Astrocyte (in vitro differentiated cells and primary cell): ENCODE measurements around the gene FCN1. TPM values are rescaled to one million over a fixed set of nuclear protein-coding genes. Genes with fewer than 3 reads are reported as not detected.

Experiments used
- DNase-seq: peaks from one replicate; pipeline ENCODE4 v3.0.0-alpha.2; 2010; ENCODE audit warnings: low read depth
- FAIRE-seq: peaks from 2 replicates; lab custom pipeline; 2011; peaks lifted over from hg19 to GRCh38; lab: Jason Lieb, UNC
- H2AFZ ChIP-seq: 2 replicates; pipeline ENCODE4 v1.6.0; 2012; ENCODE audit warnings: low read depth, low read length, inconsistent platforms
- H3K27ac ChIP-seq: 2 replicates; pipeline ENCODE4 v1.5.1; 2011; ENCODE audit warnings: low read depth, low read length, inconsistent platforms
- H3K27me3 ChIP-seq: 2 replicates; pipeline ENCODE4 v1.6.0; 2011; ENCODE audit warnings: low read length, inconsistent platforms; ENCODE audit not compliant: insufficient read depth
- H3K36me3 ChIP-seq: 2 replicates; pipeline ENCODE4 v1.5.1; 2011; ENCODE audit warnings: low read length, inconsistent platforms; ENCODE audit not compliant: insufficient read depth
- H3K4me1 ChIP-seq: 2 replicates; pipeline ENCODE4 v1.5.1; 2011; ENCODE audit warnings: low read length, inconsistent platforms; ENCODE audit not compliant: insufficient read depth
- H3K4me2 ChIP-seq: 2 replicates; pipeline ENCODE4 v1.6.0; 2012; ENCODE audit warnings: low read length, inconsistent platforms
- H3K4me3 ChIP-seq: 2 replicates; pipeline ENCODE4 v1.5.1; 2011; ENCODE audit warnings: low read depth, mild to moderate bottlenecking, low read length, inconsistent platforms; ENCODE audit not compliant: insufficient read depth
- H3K79me2 ChIP-seq: 2 replicates; pipeline ENCODE4 v1.6.0; 2012; ENCODE audit warnings: mild to moderate bottlenecking, low read length, inconsistent platforms; ENCODE audit not compliant: insufficient read depth
- H3K9ac ChIP-seq: 2 replicates; pipeline ENCODE4 v1.6.0; 2012; ENCODE audit warnings: mild to moderate bottlenecking, low read length, inconsistent platforms
- H3K9me3 ChIP-seq: 2 replicates; pipeline ENCODE4 v1.5.1; 2012; ENCODE audit warnings: low read depth, mild to moderate bottlenecking, low read length, inconsistent platforms; ENCODE audit not compliant: insufficient read depth
- H4K20me1 ChIP-seq: 2 replicates; pipeline ENCODE4 v1.6.0; 2012; ENCODE audit warnings: low read length, inconsistent platforms; ENCODE audit not compliant: insufficient read depth
- H3K27ac Mint-ChIP-seq: one replicate; pipeline ENCODE4 v1.8.0; 2021; ENCODE audit warnings: mild to moderate bottlenecking, mixed read lengths; ENCODE audit not compliant: unreplicated experiment
- H3K27me3 Mint-ChIP-seq: one replicate; pipeline ENCODE4 v1.8.0; 2021; ENCODE audit warnings: low read depth, mixed read lengths; ENCODE audit not compliant: unreplicated experiment
- H3K36me3 Mint-ChIP-seq: one replicate; pipeline ENCODE4 v1.8.0; 2021; ENCODE audit warnings: low read depth, mixed read lengths; ENCODE audit not compliant: unreplicated experiment
- H3K4me1 Mint-ChIP-seq: one replicate; pipeline ENCODE4 v1.8.0; 2021; ENCODE audit warnings: low read depth, mixed read lengths; ENCODE audit not compliant: unreplicated experiment
- H3K4me3 Mint-ChIP-seq: one replicate; pipeline ENCODE4 v1.8.0; 2021; ENCODE audit warnings: mild to moderate bottlenecking, moderate library complexity, mixed read lengths; ENCODE audit not compliant: unreplicated experiment
- H3K9me3 Mint-ChIP-seq: one replicate; pipeline ENCODE4 v1.8.0; 2021; ENCODE audit warnings: mild to moderate bottlenecking, mixed read lengths; ENCODE audit not compliant: unreplicated experiment
- EZH2 ChIP-seq: IDR thresholded peaks from 2 replicates; pipeline ENCODE4 v1.6.1; 2012; ENCODE audit warnings: mild to moderate bottlenecking, low read length, inconsistent platforms; ENCODE audit not compliant: insufficient read depth
- total RNA-seq: library from RNA; stranded (reverse); gene quantifications from 2 replicates; pipeline ENCODE4 v1.2.1, GENCODE V29; 2021
- TF ChIP-seq, protein P1 (sequence below): IDR thresholded peaks from 2 replicates; pipeline ENCODE4 v1.5.1; 2011; ENCODE audit warnings: low read depth, mild to moderate bottlenecking, inconsistent platforms, low read length, moderate library complexity; ENCODE audit not compliant: insufficient read depth

FCN1 gene
- total RNA-seq, 1 donor from 2014 or later: not detected

DNA sequence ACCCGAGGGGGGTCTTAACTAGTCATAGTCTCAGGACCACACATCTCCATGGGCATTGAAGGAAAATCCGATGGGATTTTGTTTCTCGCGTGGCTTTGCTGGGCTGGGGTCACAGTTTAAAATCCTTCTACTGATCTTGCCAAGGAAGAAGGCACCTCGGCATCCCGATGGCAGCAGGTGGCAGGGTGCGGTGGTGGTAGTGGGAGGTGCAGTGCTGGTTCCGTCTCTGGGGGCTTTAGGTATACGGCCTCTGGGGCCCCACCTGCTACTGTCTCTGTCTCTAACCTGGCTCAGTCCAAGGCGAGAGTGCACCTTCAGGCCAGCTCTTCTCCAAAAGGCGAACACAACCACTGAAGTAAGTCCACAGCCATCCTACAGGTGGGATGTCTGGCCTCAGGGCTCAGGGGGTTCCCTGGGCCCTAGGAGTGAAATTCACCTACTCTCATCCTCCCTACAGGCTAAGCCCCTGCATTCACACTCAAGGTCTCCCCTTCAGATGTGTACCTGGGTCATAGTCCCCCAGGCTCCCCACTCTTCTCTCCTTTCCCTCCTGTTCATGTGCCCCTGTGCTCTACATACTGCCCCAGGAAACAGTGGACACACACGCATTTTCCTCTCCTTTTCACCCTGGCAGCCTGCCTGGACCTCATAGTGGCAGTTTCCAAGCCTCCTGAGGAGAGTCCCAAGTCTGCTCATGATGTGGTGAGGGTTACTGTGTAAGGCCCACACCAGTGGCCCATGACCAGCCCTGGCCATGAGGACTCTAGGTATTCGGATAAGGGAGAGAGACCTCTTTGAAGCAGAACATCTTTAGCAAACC lies 37.8 kb downstream of the FCN1 start:
- no peaks in the 10 kb centered on the region for H4K20me1 ChIP-seq
- H3K4me3 ChIP-seq: no peak overlapping the region
- FAIRE-seq (no peak), DNase-seq (no peak)
- Mint-ChIP-seq H3K4me3 (no peak overlapping the region), H3K27me3 (peaks cover 40% of the 10 kb centered on the region), H3K36me3 (no peaks in the 10 kb centered on the region), H3K9me3 (no peaks in the 10 kb centered on the region), H3K27ac (no peak overlapping the region), H3K4me1 (no peaks in the 10 kb centered on the region)
- H3K36me3 ChIP-seq: no peaks in the 10 kb centered on the region
- no peaks in the 10 kb centered on the region for H3K79me2 ChIP-seq
- peaks cover 7% of the 10 kb centered on the region for H3K27me3 ChIP-seq
- no peak for TF ChIP-seq EZH2
- TF ChIP-seq, protein P1, sequence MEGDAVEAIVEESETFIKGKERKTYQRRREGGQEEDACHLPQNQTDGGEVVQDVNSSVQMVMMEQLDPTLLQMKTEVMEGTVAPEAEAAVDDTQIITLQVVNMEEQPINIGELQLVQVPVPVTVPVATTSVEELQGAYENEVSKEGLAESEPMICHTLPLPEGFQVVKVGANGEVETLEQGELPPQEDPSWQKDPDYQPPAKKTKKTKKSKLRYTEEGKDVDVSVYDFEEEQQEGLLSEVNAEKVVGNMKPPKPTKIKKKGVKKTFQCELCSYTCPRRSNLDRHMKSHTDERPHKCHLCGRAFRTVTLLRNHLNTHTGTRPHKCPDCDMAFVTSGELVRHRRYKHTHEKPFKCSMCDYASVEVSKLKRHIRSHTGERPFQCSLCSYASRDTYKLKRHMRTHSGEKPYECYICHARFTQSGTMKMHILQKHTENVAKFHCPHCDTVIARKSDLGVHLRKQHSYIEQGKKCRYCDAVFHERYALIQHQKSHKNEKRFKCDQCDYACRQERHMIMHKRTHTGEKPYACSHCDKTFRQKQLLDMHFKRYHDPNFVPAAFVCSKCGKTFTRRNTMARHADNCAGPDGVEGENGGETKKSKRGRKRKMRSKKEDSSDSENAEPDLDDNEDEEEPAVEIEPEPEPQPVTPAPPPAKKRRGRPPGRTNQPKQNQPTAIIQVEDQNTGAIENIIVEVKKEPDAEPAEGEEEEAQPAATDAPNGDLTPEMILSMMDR: no peak
- no peak overlapping the region for H3K4me2 ChIP-seq
- no peak overlapping the region for H2AFZ ChIP-seq
- no peak overlapping the region for H3K9ac ChIP-seq
- no peaks in the 10 kb centered on the region for H3K4me1 ChIP-seq
- H3K27ac ChIP-seq: no peak overlapping the region
- no peaks in the 10 kb centered on the region for H3K9me3 ChIP-seq

DNA sequence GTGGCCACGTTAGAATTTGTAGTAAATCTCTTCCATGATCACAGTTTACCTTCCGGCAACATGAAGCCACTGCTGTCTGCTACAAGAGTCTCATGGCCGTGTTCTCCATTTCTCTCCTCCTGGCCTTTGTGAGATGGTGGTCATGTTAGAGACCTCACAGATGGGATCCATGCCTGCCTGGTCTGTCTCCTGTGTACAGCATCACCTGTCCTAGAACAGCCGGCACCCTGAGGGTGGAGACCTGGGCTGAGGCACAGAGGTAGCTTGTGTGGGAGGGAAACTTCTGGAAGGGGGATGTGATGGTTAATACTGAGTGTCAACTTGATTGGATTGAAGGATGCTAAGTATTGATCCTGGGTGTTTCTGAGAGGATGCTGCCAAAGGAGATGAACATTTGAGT lies 40.2 kb downstream of the FCN1 start:
- no peak overlapping the region for H2AFZ ChIP-seq
- no peaks in the 10 kb centered on the region for H3K79me2 ChIP-seq
- no peak overlapping the region for H3K9ac ChIP-seq
- H3K4me2 ChIP-seq: no peak overlapping the region
- Mint-ChIP-seq H3K27ac (no peak overlapping the region), H3K27me3 (peaks cover 46% of the 10 kb centered on the region), H3K4me1 (no peaks in the 10 kb centered on the region), H3K36me3 (no peaks in the 10 kb centered on the region), H3K4me3 (no peak overlapping the region), H3K9me3 (no peaks in the 10 kb centered on the region)
- no peak overlapping the region for H3K27ac ChIP-seq
- DNase-seq (no peak), FAIRE-seq (no peak)
- no peaks in the 10 kb centered on the region for H3K4me1 ChIP-seq
- H3K36me3 ChIP-seq: no peaks in the 10 kb centered on the region
- TF ChIP-seq, protein P1: no peak
- TF ChIP-seq EZH2: no peak
- H3K9me3 ChIP-seq: no peaks in the 10 kb centered on the region
- no peaks in the 10 kb centered on the region for H4K20me1 ChIP-seq
- H3K27me3 ChIP-seq: peaks cover 7% of the 10 kb centered on the region
- no peak overlapping the region for H3K4me3 ChIP-seq

- peaks cover 3% of the 10 kb centered on the region for H3K9me3 Mint-ChIP-seq
- Histone ChIP-seq H2AFZ (no peak overlapping the region), H3K4me2 (no peak overlapping the region), H3K79me2 (no peaks in the 10 kb centered on the region), H4K20me1 (no peaks in the 10 kb centered on the region), H3K4me3 (no peak overlapping the region), H3K27ac (no peak overlapping the region), H3K4me1 (no peaks in the 10 kb centered on the region), H3K36me3 (no peaks in the 10 kb centered on the region), H3K9ac (no peak overlapping the region), H3K27me3 (peaks cover 7% of the 10 kb centered on the region), H3K9me3 (no peaks in the 10 kb centered on the region)
- peaks cover 41% of the 10 kb centered on the region for H3K27me3 Mint-ChIP-seq
- H3K36me3 Mint-ChIP-seq: peaks cover 2% of the 10 kb centered on the region
- H3K27ac Mint-ChIP-seq: no peak overlapping the region
- no peak for DNase-seq
- FAIRE-seq: no peak
- H3K4me1 Mint-ChIP-seq: peaks cover 2% of the 10 kb centered on the region
- H3K4me3 Mint-ChIP-seq: no peak overlapping the region
- no peak for TF ChIP-seq EZH2
- TF ChIP-seq, protein P1: no peak
Observed at GRCh38 chr9:134875371-134875770, 42.3 kb downstream of the FCN1 start.
